HG02623 (cell line): ENCODE measurements around the gene DGKH.
"Not testable (repeated sequence)": the region's sequence is repeated elsewhere in the genome, so short reads cannot be mapped to it uniquely, and the experiment has no call there.

ENCODE experiments used
- ATAC-seq: cut with Tn5 transposase; IDR thresholded peaks from one replicate; pipeline ENCODE4 v1.9.1; 2021; ENCODE audit warnings: moderate library complexity; ENCODE audit not compliant: unreplicated experiment

DGKH gene

GRCh38 chr13:42068886-42069285 is 20.4 kb downstream of the DGKH start:
- ATAC-seq: no peak

GRCh38 chr13:42070599-42070998 is 22.2 kb downstream of the DGKH start:
- ATAC-seq: not testable (repeated sequence)

GRCh38 chr13:42071179-42071578 is 22.7 kb downstream of the DGKH start:
- ATAC-seq: not testable (repeated sequence)

- ATAC-seq: no peak
These were observed 23.4 kb downstream of the DGKH start for GRCh38 chr13:42071672-42072419.

GRCh38 chr13:42073683-42074082 is 25.2 kb downstream of the DGKH start:
- ATAC-seq: no peak

- ATAC-seq: no peak
These were observed 27.1 kb downstream of the DGKH start for GRCh38 chr13:42075517-42075916.

GRCh38 chr13:42076309-42076713 is 27.9 kb downstream of the DGKH start:
- ATAC-seq: no peak

GRCh38 chr13:42078128-42078808 is 29.8 kb downstream of the DGKH start:
- ATAC-seq: no peak

- no peak for ATAC-seq
These were observed 34.8 kb downstream of the DGKH start for GRCh38 chr13:42083138-42083770.

- no peak for ATAC-seq
These were observed 36.3 kb downstream of the DGKH start for GRCh38 chr13:42084722-42085121.

- no peak for ATAC-seq
These were observed 38.1 kb downstream of the DGKH start for GRCh38 chr13:42086582-42086981.

- ATAC-seq: no peak
These were observed 46.1 kb downstream of the DGKH start for GRCh38 chr13:42094516-42095040.

GRCh38 chr13:42096222-42096621 is 47.8 kb downstream of the DGKH start:
- ATAC-seq: not testable (repeated sequence)

GRCh38 chr13:42099962-42100675 is 51.7 kb downstream of the DGKH start:
- ATAC-seq: no peak

- ATAC-seq: no peak
These were observed 52.5 kb downstream of the DGKH start for GRCh38 chr13:42100960-42101359.

- ATAC-seq: no peak
These were observed 53.6 kb downstream of the DGKH start for GRCh38 chr13:42101821-42102585.

GRCh38 chr13:42102961-42103865 is 54.8 kb downstream of the DGKH start:
- ATAC-seq: no peak

- no peak for ATAC-seq
These were observed 58.5 kb downstream of the DGKH start for GRCh38 chr13:42106998-42107397.

GRCh38 chr13:42107421-42107820 is 59.0 kb downstream of the DGKH start:
- ATAC-seq: no peak
